SK-N-SH (cell line): ENCODE results near the gene MYO5C. TPM values are rescaled to one million over a fixed set of nuclear protein-coding genes. Genes with fewer than 3 reads are reported as not detected.

Experiments
- CTCF ChIA-PET: fragments of 300-600, 350-600 bp; formaldehyde crosslinking; extraction: SDS; loops from one replicate; lab custom pipeline; 2021; lab: Yijun Ruan, JAX
- POLR2A ChIA-PET: fragments of 350-600 bp; sonication (Branson Sonifier 250); formaldehyde crosslinking; extraction: SDS; loops from one replicate; lab custom pipeline; 2020; ENCODE audit warnings: antibody characterized with exemption, inconsistent platforms; lab: Yijun Ruan, JAX
- DNase-seq: peaks from one replicate; pipeline ENCODE4 v3.0.0; 2012
- H2AFZ ChIP-seq: fragments of 200-600 bp; sonication (generic); 2 replicates; pipeline ENCODE4 v1.8.1; 2016; ENCODE audit warnings: antibody characterized with exemption, mild to moderate bottlenecking, low read depth
- H3F3A ChIP-seq: fragments of 200-600 bp; sonication (generic); replicated peaks from 2 replicates; pipeline ENCODE3; 2016; ENCODE audit warnings: antibody characterized with exemption, mild to moderate bottlenecking; ENCODE audit not compliant: insufficient read depth
- H3K27ac ChIP-seq, 2 experiments: fragments of 200-500 bp in 1 of 2; fragments of 200-600 bp in 1 of 2; sonication (Bioruptor generic) in 1 of 2; sonication (generic), shearing (Covaris generic) in 1 of 2; 2 replicates each; pipeline versions ENCODE4 v1.5.1 to v1.6.1; 2014 to 2016; ENCODE audit warnings: low read depth in 2 of 2, inconsistent platforms in 1 of 2, low read length in 1 of 2, mild to moderate bottlenecking in 1 of 2, mixed read lengths in 1 of 2
- H3K27me3 ChIP-seq: fragments of 200-600 bp; sonication (generic), shearing (Covaris generic); 2 replicates; pipeline ENCODE4 v1.6.1; 2016; ENCODE audit warnings: mixed run types; ENCODE audit not compliant: insufficient read depth
- H3K36me3 ChIP-seq, 2 experiments: fragments of 200-500 bp in 1 of 2; fragments of 200-600 bp in 1 of 2; sonication (Bioruptor generic) in 1 of 2; sonication (generic) in 1 of 2; replicated peaks in 1 of 2; 2 replicates each; pipeline versions ENCODE3 to v1.5.1; 2014 to 2016; ENCODE audit warnings: low read length in 1 of 2, mild to moderate bottlenecking in 1 of 2; ENCODE audit not compliant: insufficient read depth in 2 of 2, control insufficient read depth in 1 of 2
- H3K4me1 ChIP-seq, 2 experiments: fragments of 200-500 bp in 1 of 2; fragments of 200-600 bp in 1 of 2; sonication (Bioruptor generic) in 1 of 2; sonication (generic), shearing (Covaris generic) in 1 of 2; 2 replicates each; pipeline versions ENCODE4 v1.5.1 to v1.6.1; 2014 to 2016; ENCODE audit warnings: low read depth in 1 of 2, low read length in 1 of 2, mixed run types in 1 of 2; ENCODE audit not compliant: insufficient read depth in 2 of 2, control insufficient read depth in 1 of 2
- H3K4me2 ChIP-seq: fragments of 200-600 bp; sonication (generic), shearing (Covaris generic); 2 replicates; pipeline ENCODE4 v1.6.1; 2017; ENCODE audit warnings: mixed run types
- H3K4me3 ChIP-seq, 2 experiments: fragments of 200-500 bp in 1 of 2; fragments of 200-600 bp in 1 of 2; sonication (Bioruptor generic) in 1 of 2; sonication (generic), shearing (Covaris generic) in 1 of 2; 2 replicates each; pipeline versions ENCODE4 v1.5.1 to v1.8.1; 2014 to 2016; ENCODE audit warnings: low read depth in 2 of 2, inconsistent platforms in 1 of 2, low read length in 1 of 2, mild to moderate bottlenecking in 1 of 2, mixed read lengths in 1 of 2, moderate library complexity in 1 of 2
- H3K79me2 ChIP-seq: fragments of 200-600 bp; sonication (generic); 2 replicates; pipeline ENCODE4 v1.8.1; 2017; ENCODE audit warnings: mild to moderate bottlenecking; ENCODE audit not compliant: insufficient read depth
- H3K9ac ChIP-seq: fragments of 200-600 bp; sonication (generic); 2 replicates; pipeline ENCODE4 v1.6.1; 2017; ENCODE audit warnings: mixed run types
- H3K9me2 ChIP-seq: fragments of 200-600 bp; sonication (generic); 2 replicates; pipeline ENCODE4 v1.6.1; 2017; ENCODE audit warnings: mixed run types
- H3K9me3 ChIP-seq: fragments of 200-600 bp; sonication (generic); 2 replicates; pipeline ENCODE4 v1.6.1; 2017; ENCODE audit warnings: mixed run types, mild to moderate bottlenecking, moderate library complexity
- H4K20me1 ChIP-seq: fragments of 200-600 bp; sonication (generic); 2 replicates; pipeline ENCODE4 v1.6.1; 2017; ENCODE audit warnings: mild to moderate bottlenecking, mixed run types; ENCODE audit not compliant: insufficient read depth
- CTCF ChIP-seq: fragments of 200-600 bp; sonication (generic); IDR thresholded peaks from 2 replicates; pipeline ENCODE4 v1.6.1; 2017; ENCODE audit warnings: antibody characterized with exemption, mild to moderate bottlenecking, moderate library complexity
- ELF1 ChIP-seq: IDR thresholded peaks from 2 replicates; pipeline ENCODE4 v1.4.0; 2012
- EP300 ChIP-seq, 2 experiments: IDR thresholded peaks; 2 replicates each; pipeline versions ENCODE4 v1.4.0 to v1.6.1; 2012; ENCODE audit warnings: borderline replicate concordance in 1 of 2, low read depth in 1 of 2, low read length in 1 of 2
- EZH2phosphoT487 ChIP-seq: fragments of 200-600 bp; sonication (generic); IDR thresholded peaks from 2 replicates; pipeline ENCODE4 v1.6.1; 2017; ENCODE audit warnings: low read depth, mixed run types, mild to moderate bottlenecking, antibody characterized with exemption, moderate library complexity, borderline replicate concordance
- FOSL2 ChIP-seq: IDR thresholded peaks from 2 replicates; pipeline ENCODE4 v1.4.0; 2012; ENCODE audit warnings: low read depth, mild to moderate bottlenecking, moderate library complexity, borderline replicate concordance
- GATA2 ChIP-seq: sonication (generic); formaldehyde crosslinking; IDR thresholded peaks from 2 replicates; pipeline ENCODE4 v1.5.0; 2020; ENCODE audit warnings: mild to moderate bottlenecking, missing genetic modification reagents
- NFIC ChIP-seq: IDR thresholded peaks from 2 replicates; pipeline ENCODE4 v1.4.0; 2012; ENCODE audit warnings: borderline replicate concordance
- NRF1 ChIP-seq: IDR thresholded peaks from 2 replicates; pipeline ENCODE4 v1.6.1; 2012; ENCODE audit warnings: low read depth, mild to moderate bottlenecking, low read length
- RCOR1 ChIP-seq: fragments of 150-350 bp; IDR thresholded peaks from 2 replicates; pipeline ENCODE4 v1.6.1; 2017; ENCODE audit warnings: antibody characterized with exemption, low read length
- USF2 ChIP-seq: fragments of 150-350 bp; IDR thresholded peaks from 2 replicates; pipeline ENCODE4 v1.6.1; 2017; ENCODE audit warnings: antibody characterized with exemption, low read length, low read depth, borderline replicate concordance
- WGBS: methylation state at CpG from one replicate; pipeline ENCODE4 v1.1.6; 2017; ENCODE audit warnings: low lambda C conversion rate; 5-methylcytosine and 5-hydroxymethylcytosine counted together
- polyA plus RNA-seq, 3 experiments: library from polyadenylated mRNA; depleted of rRNA; stranded (reverse); fragments of >200 nt; gene quantifications; 2 replicates each; pipeline ENCODE4 v1.2.3, GENCODE V29; 2012
- TF ChIP-seq, protein P1 (sequence below): IDR thresholded peaks from 2 replicates; pipeline ENCODE4 v1.4.0; 2012; ENCODE audit warnings: low read depth, borderline replicate concordance
- TF ChIP-seq, protein P2 (sequence below): fragments of 150-350 bp; IDR thresholded peaks from 2 replicates; pipeline ENCODE4 v1.6.1; 2016; ENCODE audit warnings: mild to moderate bottlenecking, low read depth, low read length
- TF ChIP-seq, protein P3 (sequence below): IDR thresholded peaks from 2 replicates; pipeline ENCODE4; 2012

Gene MYO5C
- polyA plus RNA-seq, 1 of the 3 experiments (the other 2 are of a cell fraction), result 0.99 TPM

DNA sequence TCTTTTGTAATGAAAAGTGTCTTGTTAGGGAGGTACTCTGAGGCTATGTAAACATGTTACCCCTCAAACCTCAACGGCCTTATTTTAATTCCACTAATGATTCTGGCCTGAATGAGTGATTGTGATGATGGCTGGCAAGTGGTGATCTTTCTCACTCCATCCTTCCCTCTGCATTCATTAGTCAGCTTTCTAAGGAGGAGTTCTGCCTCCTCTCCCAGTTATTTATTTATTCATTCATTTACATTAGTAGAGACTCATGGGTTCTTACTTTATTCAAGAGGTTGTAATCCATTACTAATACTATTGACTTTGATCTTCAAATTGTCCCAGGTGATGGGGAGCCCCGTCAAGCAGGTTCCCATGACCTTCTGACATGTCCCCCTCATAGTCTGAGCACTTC, 139.7 kb downstream of the MYO5C start:
- Histone ChIP-seq H3F3A (no peaks in the 10 kb centered on the region), H3K4me2 (no peak overlapping the region), H3K9me2 (no peaks in the 10 kb centered on the region), H3K36me3 (peaks cover 9 to 20% of the 10 kb centered on the region in 2 experiments), H3K27ac (no peak overlapping the region), H4K20me1 (no peaks in the 10 kb centered on the region), H2AFZ (no peak overlapping the region), H3K9me3 (no peaks in the 10 kb centered on the region), H3K27me3 (no peaks in the 10 kb centered on the region), H3K9ac (no peak overlapping the region), H3K4me1 (no peaks in the 10 kb centered on the region), H3K79me2 (peaks cover 7% of the 10 kb centered on the region; the same call in 1 of the 2 replicates), H3K4me3 (no peak overlapping the region)
- CTCF ChIA-PET, result no interaction called here
- WGBS, result 92% methylated on average over 2 of the region's 2 CpGs
- DNase-seq, result no peak
- TF ChIP-seq, protein P1, sequence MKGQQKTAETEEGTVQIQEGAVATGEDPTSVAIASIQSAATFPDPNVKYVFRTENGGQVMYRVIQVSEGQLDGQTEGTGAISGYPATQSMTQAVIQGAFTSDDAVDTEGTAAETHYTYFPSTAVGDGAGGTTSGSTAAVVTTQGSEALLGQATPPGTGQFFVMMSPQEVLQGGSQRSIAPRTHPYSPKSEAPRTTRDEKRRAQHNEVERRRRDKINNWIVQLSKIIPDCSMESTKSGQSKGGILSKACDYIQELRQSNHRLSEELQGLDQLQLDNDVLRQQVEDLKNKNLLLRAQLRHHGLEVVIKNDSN, result no peak
- TF ChIP-seq CTCF, result no peak
- POLR2A ChIA-PET, result no interaction called here

DNA sequence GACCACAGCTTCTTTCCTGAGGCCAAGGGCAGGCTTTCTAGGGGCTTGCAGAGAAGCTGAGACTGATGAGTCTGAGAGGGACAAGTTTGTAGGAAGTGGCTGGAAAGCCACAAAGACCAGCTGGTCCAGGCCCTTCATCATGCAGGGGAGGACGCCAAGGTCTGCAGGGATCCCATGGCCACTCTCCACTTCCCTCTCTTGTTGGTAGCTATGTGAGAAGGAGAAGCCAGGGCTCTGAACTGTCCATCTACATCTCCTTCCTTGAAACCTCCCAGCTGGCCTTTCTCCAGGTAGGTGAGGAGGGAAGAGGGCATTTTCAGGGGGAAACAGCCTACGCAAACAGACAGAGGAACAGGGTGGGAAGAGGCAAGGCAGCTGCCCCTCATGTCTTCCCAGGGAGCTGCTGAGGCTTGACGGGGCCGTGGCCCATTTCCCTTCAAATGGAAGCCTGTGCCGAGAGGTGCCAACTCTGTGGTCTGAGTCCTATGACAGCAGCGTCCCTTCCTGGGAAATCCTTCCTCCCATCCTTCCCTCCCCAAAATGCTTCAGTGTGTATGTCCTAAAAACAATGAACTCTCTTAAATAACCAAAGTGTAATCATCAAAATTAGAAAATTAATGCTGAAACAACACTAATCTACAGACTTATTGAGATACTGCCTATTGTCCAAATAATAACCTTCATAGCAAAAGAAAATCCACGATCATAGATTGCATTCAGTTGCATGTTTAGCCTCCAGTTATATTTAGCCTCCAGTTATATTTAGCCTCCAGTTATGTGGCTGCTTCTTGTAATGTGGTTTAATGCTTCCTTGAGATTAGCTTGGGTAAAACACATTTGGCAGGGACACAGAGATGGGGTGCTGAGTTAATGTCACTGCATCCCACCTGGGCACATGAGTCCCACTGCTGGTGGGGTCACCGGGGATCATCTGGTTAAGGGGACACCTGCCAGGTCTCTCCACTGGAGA, 140.4 kb downstream of the MYO5C start:
- Histone ChIP-seq H3F3A (no peaks in the 10 kb centered on the region), H3K4me3 (no peak overlapping the region), H3K9ac (no peak overlapping the region), H3K9me2 (no peaks in the 10 kb centered on the region), H4K20me1 (no peaks in the 10 kb centered on the region), H3K27ac (no peak overlapping the region), H3K79me2 (peaks cover 7% of the 10 kb centered on the region; the same call in 1 of the 2 replicates), H3K4me1 (no peaks in the 10 kb centered on the region), H3K9me3 (no peaks in the 10 kb centered on the region), H3K36me3 (peaks cover 13 to 16% of the 10 kb centered on the region in 2 experiments), H3K4me2 (no peak overlapping the region), H3K27me3 (no peaks in the 10 kb centered on the region), H2AFZ (no peak overlapping the region)
- DNase-seq, result no peak
- POLR2A ChIA-PET, result no interaction called here
- CTCF ChIA-PET, result interaction anchor here (0.9 to 1.7 kb wide), 4 partner anchors 9 to 505 kb away, joined by 3 to 5 read pairs (median 4); no protein-coding TSS in a partner anchor
- 85% methylated on average over 8 of the region's 8 CpGs for WGBS
- TF ChIP-seq RCOR1 (no peak), FOSL2 (no peak), NRF1 (no peak), GATA2 (no peak), ELF1 (no peak), EZH2phosphoT487 (no peak), USF2 (no peak), EP300 (IDR thresholded peaks at IDR 0.05; ENCODE audit: borderline replicate concordance in 1 of 2, low read depth in 1 of 2, low read length in 1 of 2) (no peak), NFIC (no peak)
- TF ChIP-seq, protein P2, sequence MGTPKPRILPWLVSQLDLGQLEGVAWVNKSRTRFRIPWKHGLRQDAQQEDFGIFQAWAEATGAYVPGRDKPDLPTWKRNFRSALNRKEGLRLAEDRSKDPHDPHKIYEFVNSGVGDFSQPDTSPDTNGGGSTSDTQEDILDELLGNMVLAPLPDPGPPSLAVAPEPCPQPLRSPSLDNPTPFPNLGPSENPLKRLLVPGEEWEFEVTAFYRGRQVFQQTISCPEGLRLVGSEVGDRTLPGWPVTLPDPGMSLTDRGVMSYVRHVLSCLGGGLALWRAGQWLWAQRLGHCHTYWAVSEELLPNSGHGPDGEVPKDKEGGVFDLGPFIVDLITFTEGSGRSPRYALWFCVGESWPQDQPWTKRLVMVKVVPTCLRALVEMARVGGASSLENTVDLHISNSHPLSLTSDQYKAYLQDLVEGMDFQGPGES, result no peak
- TF ChIP-seq, protein P1, result no peak
- TF ChIP-seq, protein P3, sequence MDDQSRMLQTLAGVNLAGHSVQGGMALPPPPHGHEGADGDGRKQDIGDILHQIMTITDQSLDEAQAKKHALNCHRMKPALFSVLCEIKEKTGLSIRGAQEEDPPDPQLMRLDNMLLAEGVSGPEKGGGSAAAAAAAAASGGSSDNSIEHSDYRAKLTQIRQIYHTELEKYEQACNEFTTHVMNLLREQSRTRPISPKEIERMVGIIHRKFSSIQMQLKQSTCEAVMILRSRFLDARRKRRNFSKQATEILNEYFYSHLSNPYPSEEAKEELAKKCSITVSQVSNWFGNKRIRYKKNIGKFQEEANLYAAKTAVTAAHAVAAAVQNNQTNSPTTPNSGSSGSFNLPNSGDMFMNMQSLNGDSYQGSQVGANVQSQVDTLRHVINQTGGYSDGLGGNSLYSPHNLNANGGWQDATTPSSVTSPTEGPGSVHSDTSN, result no peak
